Measurements from ENCODE around the gene RALGDS.

GRCh38 chr9:133125941-133126696 lies 5.1 kb upstream of the RALGDS start:
- TF ChIP-seq CTCF (IDR thresholded peaks at IDR 0.05) (no peak), ZFX (IDR thresholded peaks at IDR 0.05; ENCODE audit: borderline replicate concordance) (no peak)
